ENCODE results near the gene SLC24A5. TPM values are rescaled to one million over a fixed set of nuclear protein-coding genes. Genes with fewer than 3 reads are reported as not detected.

The SLC24A5 gene
- total and polyA plus RNA-seq, 7 experiments from 2014 or later, result not detected

DNA sequence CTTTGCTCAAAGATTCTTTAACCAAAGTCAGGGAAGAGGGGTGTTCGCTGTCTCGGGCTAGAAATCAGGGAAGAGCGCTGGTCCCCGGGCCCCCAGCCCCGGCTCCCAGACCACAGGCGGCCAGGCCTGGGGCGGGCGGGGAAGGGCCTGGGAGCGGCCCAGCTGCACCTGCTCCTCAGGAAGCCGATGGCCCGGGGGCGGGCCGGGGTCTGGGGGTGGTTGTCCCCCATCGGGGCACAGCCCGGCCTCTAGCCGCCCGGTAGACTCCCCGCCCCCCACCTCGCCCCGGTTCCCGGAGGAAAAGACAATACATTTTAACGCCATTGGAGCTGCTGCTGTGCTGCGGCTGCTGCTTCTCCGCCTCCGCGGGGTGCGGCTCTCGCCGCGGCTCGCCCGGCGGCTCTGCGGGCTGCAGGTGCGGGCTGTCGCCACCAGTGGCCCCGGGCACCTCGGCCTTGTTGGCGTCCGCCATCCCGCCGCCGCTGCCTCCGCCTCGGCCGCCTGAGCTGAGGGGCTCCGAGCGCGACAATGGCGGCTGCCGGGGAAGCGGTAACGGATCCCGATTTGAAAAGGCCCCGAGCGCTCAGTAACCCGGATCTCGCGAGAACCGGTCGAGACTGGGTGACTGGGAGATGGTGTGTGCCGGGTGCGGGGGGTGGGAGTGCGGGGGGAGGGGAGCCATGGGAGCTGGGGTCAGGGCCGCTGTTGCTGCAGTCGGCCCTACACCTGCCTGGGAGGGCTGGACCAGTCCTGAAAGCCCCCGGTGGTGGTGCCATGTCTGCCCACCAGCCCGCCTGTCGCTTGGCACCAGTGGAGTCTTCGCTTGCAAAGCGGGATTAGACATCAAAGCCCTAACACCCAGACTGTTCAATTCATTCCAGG, 57.2 kb downstream of the SLC24A5 start, which contains the start of gene MYEF2:
MYEF2 (minus strand) TSS at position 530 of the 882 bp plus-strand sequence; CDS start at position 472, 58 bp downstream.
- intact Hi-C loops (cut with micrococcal nuclease), result loop anchor here in 1 of 2 donors (5.0 kb wide), 2 partner anchors 154 to 1444 kb away; partner anchors contain the start of genes DTWD1, DUT and FAM227B
- H3K27ac Mint-ChIP-seq, result peak within 1 kb of the TSS; percentile 63 to 96 (median 87)
- POLR2A ChIA-PET, result interaction anchor here (0.6 kb wide), 1 partner anchor 65 kb away, joined by 3 read pairs; no protein-coding TSS in a partner anchor
- peak within 1 kb of the TSS; percentile 68 for H3K4me3 ChIP-seq (ENCODE audit: low read length)
- H3K4me1 Mint-ChIP-seq, result peaks cover 8 to 35% (median 16%) of the 10 kb centered on the region in 7 donors
- H3K27ac ChIP-seq (ENCODE audit: low read depth, low read length), result peak within 1 kb of the TSS; percentile 65
- H3K36me3 ChIP-seq (ENCODE audit: control insufficient read depth in 2 of 3, insufficient read depth in 3 of 3, low read length in 3 of 3), result no peaks in the 10 kb centered on the region
- peaks cover 0 to 13% (median 8%) of the 10 kb centered on the region in 5 donors for H3K36me3 Mint-ChIP-seq
- DNase-seq, result peak; percentile 35 to 70 (median 60)
- H3K4me3 Mint-ChIP-seq, result peak within 1 kb of the TSS; percentile 89 to 96 (median 92)
- H3K9me3 ChIP-seq (ENCODE audit: control insufficient read depth in 2 of 3, low read length in 3 of 3), result no peaks in the 10 kb centered on the region
- ATAC-seq, result peak; percentile 80
- H3K27me3 ChIP-seq (ENCODE audit: control insufficient read depth in 2 of 2, insufficient read depth in 2 of 2, low read length in 2 of 2), result no peaks in the 10 kb centered on the region
- peaks cover 20 to 28% (median 23%) of the 10 kb centered on the region in 5 donors for H3K27me3 Mint-ChIP-seq
- no peaks in the 10 kb centered on the region for H3K4me1 ChIP-seq (ENCODE audit: control insufficient read depth in 2 of 2, insufficient read depth in 2 of 2, low read length in 2 of 2)
- H3K9me3 Mint-ChIP-seq, result peaks cover 0 to 13% (median 2%) of the 10 kb centered on the region in 11 donors
- CTCF ChIA-PET, result no interaction called here

DNA sequence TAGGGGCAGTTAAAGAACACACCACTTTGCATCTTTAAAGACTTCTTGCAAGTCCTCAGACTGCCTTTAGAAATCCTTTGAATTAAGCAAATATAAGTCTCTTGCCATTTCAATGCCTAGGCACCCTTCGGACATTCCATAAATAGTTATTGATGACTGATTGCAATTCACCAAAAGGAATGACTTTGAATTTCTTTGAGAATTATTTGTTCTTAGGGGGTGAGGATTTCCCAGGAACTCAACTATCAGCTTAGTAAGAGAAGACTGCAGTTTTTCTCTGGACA, 57.8 kb downstream of the SLC24A5 start:
- peaks cover 0 to 7% (median 0%) of the 10 kb centered on the region in 11 donors for H3K9me3 Mint-ChIP-seq
- CTCF ChIA-PET, result no interaction called here
- peaks cover 8 to 29% (median 16%) of the 10 kb centered on the region in 7 donors for H3K4me1 Mint-ChIP-seq
- H3K4me1 ChIP-seq (ENCODE audit: control insufficient read depth in 2 of 2, insufficient read depth in 2 of 2, low read length in 2 of 2), result no peaks in the 10 kb centered on the region
- H3K27ac ChIP-seq (ENCODE audit: low read depth, low read length), result no peak overlapping the region
- peak overlapping the region; percentile 68 for H3K4me3 ChIP-seq (ENCODE audit: low read length)
- intact Hi-C loops (cut with micrococcal nuclease), result loop anchor here in 1 of 2 donors (5.0 kb wide), 2 partner anchors 154 to 1444 kb away; partner anchors contain the start of genes DTWD1, DUT and FAM227B
- no peak overlapping the region for H3K27ac Mint-ChIP-seq
- H3K36me3 Mint-ChIP-seq, result peaks cover 0 to 9% (median 2%) of the 10 kb centered on the region in 5 donors
- peak overlapping the region; percentile 31 to 92 (median 68) for H3K4me3 Mint-ChIP-seq
- POLR2A ChIA-PET, result no interaction called here
- H3K27me3 ChIP-seq (ENCODE audit: control insufficient read depth in 2 of 2, insufficient read depth in 2 of 2, low read length in 2 of 2), result no peaks in the 10 kb centered on the region
- H3K27me3 Mint-ChIP-seq, result peaks cover 21 to 28% (median 26%) of the 10 kb centered on the region in 5 donors
- DNase-seq (no peak), ATAC-seq (no peak)
- H3K9me3 ChIP-seq (ENCODE audit: control insufficient read depth in 2 of 3, low read length in 3 of 3), result no peaks in the 10 kb centered on the region
- no peaks in the 10 kb centered on the region for H3K36me3 ChIP-seq (ENCODE audit: control insufficient read depth in 2 of 3, insufficient read depth in 3 of 3, low read length in 3 of 3)

DNA sequence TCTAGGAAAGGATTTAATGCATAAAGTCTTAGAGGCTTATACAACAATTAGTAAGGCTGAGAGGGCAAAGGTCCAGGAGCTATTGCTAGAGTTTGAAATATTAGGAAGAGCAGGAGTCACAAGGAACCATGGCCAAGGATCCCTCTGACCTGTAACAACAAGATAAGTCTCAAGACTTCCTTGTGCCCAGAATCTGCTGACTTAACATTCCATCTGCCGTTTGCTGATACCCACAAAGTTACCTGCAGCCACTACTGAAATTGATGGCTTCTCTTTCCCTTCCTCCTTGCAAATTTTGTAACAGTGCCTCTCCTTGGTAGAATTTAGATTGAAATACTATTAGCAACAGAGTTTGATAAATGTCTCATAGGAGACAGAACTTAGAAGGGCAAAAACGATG, 62.0 kb downstream of the SLC24A5 start:
- H3K27ac ChIP-seq (ENCODE audit: low read depth, low read length), result no peak overlapping the region
- Mint-ChIP-seq H3K27me3 (peaks cover 27 to 53% (median 36%) of the 10 kb centered on the region in 5 donors), H3K4me3 (no peak overlapping the region), H3K27ac (no peak overlapping the region), H3K9me3 (peaks cover 0 to 3% (median 0%) of the 10 kb centered on the region in 11 donors), H3K36me3 (no peaks in the 10 kb centered on the region), H3K4me1 (peaks cover 0 to 2% (median 0%) of the 10 kb centered on the region in 7 donors)
- ChIA-PET POLR2A (no interaction called here), CTCF (no interaction called here)
- no peaks in the 10 kb centered on the region for H3K9me3 ChIP-seq (ENCODE audit: control insufficient read depth in 2 of 3, low read length in 3 of 3)
- DNase-seq (no peak), ATAC-seq (no peak)
- no peaks in the 10 kb centered on the region for H3K4me1 ChIP-seq (ENCODE audit: control insufficient read depth in 2 of 2, insufficient read depth in 2 of 2, low read length in 2 of 2)
- intact Hi-C loops (cut with micrococcal nuclease), result no loop called here
- no peaks in the 10 kb centered on the region for H3K36me3 ChIP-seq (ENCODE audit: control insufficient read depth in 2 of 3, insufficient read depth in 3 of 3, low read length in 3 of 3)
- H3K27me3 ChIP-seq (ENCODE audit: control insufficient read depth in 2 of 2, insufficient read depth in 2 of 2, low read length in 2 of 2), result no peaks in the 10 kb centered on the region
- no peak overlapping the region for H3K4me3 ChIP-seq (ENCODE audit: low read length)

DNA sequence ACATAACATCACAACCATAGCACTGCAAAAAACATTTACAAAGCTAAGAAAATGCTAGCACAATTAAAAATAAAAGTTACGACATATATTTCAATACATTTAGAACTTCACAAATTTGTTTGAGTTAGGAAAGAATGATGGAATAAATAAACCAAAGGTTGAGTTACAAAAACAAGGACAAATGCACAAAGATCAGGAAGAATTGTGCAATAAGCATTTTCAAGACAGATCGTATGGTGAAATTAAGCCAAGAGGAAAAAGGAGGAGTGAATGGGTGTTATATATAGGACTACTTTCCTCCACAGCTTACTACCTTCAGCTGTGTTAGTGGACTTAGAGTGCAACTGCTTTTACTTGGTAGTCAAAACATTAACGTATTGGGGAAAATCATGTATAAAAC, 64.7 kb downstream of the SLC24A5 start:
- no peaks in the 10 kb centered on the region for H3K36me3 ChIP-seq (ENCODE audit: control insufficient read depth in 2 of 3, insufficient read depth in 3 of 3, low read length in 3 of 3)
- H3K4me3 Mint-ChIP-seq, result no peak overlapping the region
- no peak overlapping the region for H3K27ac ChIP-seq (ENCODE audit: low read depth, low read length)
- peaks cover 0 to 3% (median 0%) of the 10 kb centered on the region in 11 donors for H3K9me3 Mint-ChIP-seq
- H3K27ac Mint-ChIP-seq, result no peak overlapping the region
- intact Hi-C loops (cut with micrococcal nuclease), result no loop called here
- H3K36me3 Mint-ChIP-seq, result no peaks in the 10 kb centered on the region
- peaks cover 0 to 2% (median 0%) of the 10 kb centered on the region in 7 donors for H3K4me1 Mint-ChIP-seq
- ChIA-PET POLR2A (no interaction called here), CTCF (no interaction called here)
- H3K4me3 ChIP-seq (ENCODE audit: low read length), result no peak overlapping the region
- H3K4me1 ChIP-seq (ENCODE audit: control insufficient read depth in 2 of 2, insufficient read depth in 2 of 2, low read length in 2 of 2), result no peaks in the 10 kb centered on the region
- H3K9me3 ChIP-seq (ENCODE audit: control insufficient read depth in 2 of 3, low read length in 3 of 3), result no peaks in the 10 kb centered on the region
- no peak for DNase-seq
- no peak for ATAC-seq
- H3K27me3 Mint-ChIP-seq, result peaks cover 25 to 54% (median 40%) of the 10 kb centered on the region in 5 donors
- no peaks in the 10 kb centered on the region for H3K27me3 ChIP-seq (ENCODE audit: control insufficient read depth in 2 of 2, insufficient read depth in 2 of 2, low read length in 2 of 2)

DNA sequence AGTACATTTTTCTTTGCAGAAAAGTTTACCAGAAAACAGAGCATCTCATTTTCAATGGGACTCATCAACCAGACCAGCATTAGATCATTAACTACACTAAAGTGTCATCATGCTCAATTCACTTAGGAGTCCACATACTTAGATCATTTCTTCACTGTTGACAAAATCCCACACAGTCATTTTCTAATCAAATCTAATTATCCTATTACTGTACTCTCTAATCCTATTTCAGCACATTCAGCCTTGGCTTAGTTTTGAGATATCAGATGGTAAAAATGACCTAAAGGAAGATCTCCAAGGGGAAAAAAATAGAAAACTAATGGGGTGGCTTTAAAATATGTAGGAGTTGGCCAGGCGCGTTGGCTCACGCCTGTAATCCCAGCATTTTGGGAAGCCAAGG, 65.5 kb downstream of the SLC24A5 start:
- no peak overlapping the region for H3K27ac Mint-ChIP-seq
- no peaks in the 10 kb centered on the region for H3K36me3 Mint-ChIP-seq
- no peak overlapping the region for H3K4me3 Mint-ChIP-seq
- Histone ChIP-seq H3K9me3 (ENCODE audit: control insufficient read depth in 2 of 3, low read length in 3 of 3) (no peaks in the 10 kb centered on the region), H3K27me3 (ENCODE audit: control insufficient read depth in 2 of 2, insufficient read depth in 2 of 2, low read length in 2 of 2) (no peaks in the 10 kb centered on the region), H3K27ac (ENCODE audit: low read depth, low read length) (no peak overlapping the region), H3K4me1 (ENCODE audit: control insufficient read depth in 2 of 2, insufficient read depth in 2 of 2, low read length in 2 of 2) (no peaks in the 10 kb centered on the region), H3K4me3 (ENCODE audit: low read length) (no peak overlapping the region), H3K36me3 (ENCODE audit: control insufficient read depth in 2 of 3, insufficient read depth in 3 of 3, low read length in 3 of 3) (no peaks in the 10 kb centered on the region)
- peaks cover 0 to 5% (median 3%) of the 10 kb centered on the region in 11 donors for H3K9me3 Mint-ChIP-seq
- POLR2A ChIA-PET, result no interaction called here
- intact Hi-C loops (cut with micrococcal nuclease), result no loop called here
- DNase-seq (no peak), ATAC-seq (no peak)
- H3K4me1 Mint-ChIP-seq, result peaks cover 0 to 2% (median 0%) of the 10 kb centered on the region in 7 donors
- CTCF ChIA-PET, result no interaction called here
- peaks cover 29 to 61% (median 41%) of the 10 kb centered on the region in 5 donors for H3K27me3 Mint-ChIP-seq

DNA sequence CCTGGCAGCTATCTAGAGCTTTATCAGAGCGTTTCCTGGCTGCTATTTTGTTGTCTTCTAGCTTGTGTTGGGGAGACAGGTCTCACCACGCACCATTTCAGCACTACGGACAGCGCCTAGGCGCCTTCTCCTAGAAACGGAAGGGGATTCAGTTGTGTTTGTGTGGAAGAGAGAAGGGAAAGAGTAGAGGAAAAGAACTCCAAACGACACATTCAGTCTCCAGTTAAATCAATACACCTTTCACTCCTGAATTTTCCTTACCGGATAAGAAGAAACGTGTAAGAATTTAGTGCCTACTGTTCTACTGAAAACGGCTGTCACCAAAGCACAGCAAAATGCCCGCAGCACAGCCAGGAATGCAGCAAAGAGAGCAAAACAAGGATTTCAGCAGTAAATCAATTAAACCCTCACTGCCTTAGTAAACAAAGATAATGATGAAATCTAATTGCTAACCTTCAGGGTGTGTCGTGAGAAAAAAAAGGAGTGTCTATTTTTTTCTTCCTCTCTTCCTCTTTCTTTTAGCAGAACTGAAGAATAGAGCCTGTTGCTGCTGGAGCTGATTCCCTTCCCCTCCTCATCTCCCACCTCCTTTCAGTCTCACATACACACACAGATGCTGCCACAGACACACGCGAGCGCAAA, 70.3 kb downstream of the SLC24A5 start:
- H3K36me3 ChIP-seq (ENCODE audit: control insufficient read depth in 2 of 3, insufficient read depth in 3 of 3, low read length in 3 of 3), result no peaks in the 10 kb centered on the region
- intact Hi-C loops (cut with micrococcal nuclease), result loop anchor here in 1 of 2 donors (5.0 kb wide), 1 partner anchor 696 kb away; no protein-coding TSS in a partner anchor
- H3K4me3 ChIP-seq (ENCODE audit: low read length), result no peak overlapping the region
- H3K4me1 ChIP-seq (ENCODE audit: control insufficient read depth in 2 of 2, insufficient read depth in 2 of 2, low read length in 2 of 2), result no peaks in the 10 kb centered on the region
- ATAC-seq (no peak), DNase-seq (peak in 5 of 9 donors; percentile 4 to 52 (median 11))
- POLR2A ChIA-PET, result no interaction called here
- no peaks in the 10 kb centered on the region for H3K9me3 ChIP-seq (ENCODE audit: control insufficient read depth in 2 of 3, low read length in 3 of 3)
- peaks cover 0 to 5% (median 0%) of the 10 kb centered on the region in 7 donors for H3K4me1 Mint-ChIP-seq
- CTCF ChIA-PET, result no interaction called here
- H3K27me3 Mint-ChIP-seq, result peaks cover 31 to 66% (median 55%) of the 10 kb centered on the region in 5 donors
- no peak overlapping the region for H3K27ac Mint-ChIP-seq
- no peaks in the 10 kb centered on the region for H3K36me3 Mint-ChIP-seq
- no peak overlapping the region for H3K27ac ChIP-seq (ENCODE audit: low read depth, low read length)
- peaks cover 1 to 14% (median 4%) of the 10 kb centered on the region in 11 donors for H3K9me3 Mint-ChIP-seq
- peak overlapping the region in 2 of 10 donors; percentile 4 to 26 for H3K4me3 Mint-ChIP-seq
- H3K27me3 ChIP-seq (ENCODE audit: control insufficient read depth in 2 of 2, insufficient read depth in 2 of 2, low read length in 2 of 2), result peaks cover 0 to 6% of the 10 kb centered on the region in 2 donors

Data from naive thymus-derived CD4-positive, alpha-beta T cell (primary cell).